Stimulated activated CD4-positive, alpha-beta T cell treated with anti-CD3 and anti-CD28 coated beads, Interleukin-12 subunit alpha, Interleukin-12 subunit beta, amount 100 ng/mL, for 24 hours (primary cell): ENCODE results near the gene SMAD4.

Experiments
- DNase-seq, 2 experiments: peaks; one replicate each; pipeline ENCODE4 v3.0.0-alpha.2; 2020; ENCODE audit warnings: low read depth in 2 of 2

The SMAD4 gene

GRCh38 chr18:51021226-51021965 is 8.6 kb upstream of the SMAD4 start:
- no peak for DNase-seq

DNA sequence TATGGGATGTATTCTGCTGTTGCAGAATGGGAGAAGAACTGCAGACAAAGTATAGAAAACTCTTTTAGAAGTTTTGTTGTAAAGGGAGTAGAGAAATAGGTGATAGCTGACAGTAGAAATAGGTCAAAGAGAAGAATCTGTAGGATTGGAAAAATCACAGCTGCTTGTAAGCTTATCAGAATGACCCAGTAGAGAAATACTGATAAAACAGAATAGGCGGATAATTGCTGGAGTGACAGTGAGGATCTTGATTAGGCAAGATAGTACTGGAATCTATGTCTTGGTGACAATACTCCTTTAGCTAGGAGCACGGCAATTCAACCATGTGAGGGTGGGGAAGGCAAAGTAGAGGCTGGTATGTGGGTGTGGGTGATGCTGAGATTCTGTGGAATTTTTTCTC is 4.5 kb upstream of the SMAD4 start:
- DNase-seq, result no peak

DNA sequence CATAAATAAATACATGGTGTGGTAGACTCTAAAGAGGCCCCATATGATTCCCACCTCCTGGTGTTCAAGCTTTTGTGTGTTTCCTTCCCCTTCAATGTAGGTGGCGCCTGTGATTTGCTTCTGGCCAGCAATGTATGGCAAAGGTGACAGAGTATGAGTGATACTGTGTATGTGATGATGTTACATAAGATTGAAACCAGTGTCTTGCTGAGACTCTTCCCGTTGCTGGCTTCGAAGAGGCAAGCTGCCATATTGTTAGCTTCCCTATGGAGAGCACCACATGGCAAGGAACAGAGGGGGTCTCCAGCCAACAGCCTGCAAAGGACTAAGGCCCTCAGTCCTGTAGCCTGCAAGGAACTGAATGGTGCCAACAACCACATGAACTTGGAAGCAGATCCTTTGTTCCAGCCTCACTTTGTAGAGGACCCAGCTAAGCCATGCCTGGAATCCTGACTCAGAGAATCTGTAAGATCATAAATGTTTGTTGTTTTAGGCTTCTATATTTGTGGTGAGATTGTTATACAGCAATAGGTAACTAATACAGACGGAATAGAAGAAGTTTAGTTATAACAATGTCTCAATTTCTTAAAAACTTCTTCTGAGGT is 1.7 kb upstream of the SMAD4 start:
- DNase-seq, result no peak

DNA sequence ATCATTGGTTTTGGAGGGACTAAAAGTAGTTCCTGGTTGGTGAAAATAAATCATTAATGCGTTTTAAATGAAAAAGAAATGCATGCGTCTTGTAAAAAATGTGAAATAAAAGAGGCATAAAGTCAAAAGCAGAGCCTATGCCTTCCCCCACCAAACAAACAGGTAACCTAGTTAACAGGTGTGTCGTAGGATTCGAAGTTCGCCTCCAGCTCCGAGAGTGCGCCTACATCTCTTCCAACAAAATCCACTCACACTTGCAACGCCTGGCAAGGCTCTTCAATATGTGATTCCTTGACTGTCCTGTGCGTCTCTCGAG is 677 bp upstream of the SMAD4 start:
- DNase-seq, result no peak

GRCh38 chr18:51030537-51031258 is 685 bp downstream of the SMAD4 start:
- peak; percentile 37 to 49 for DNase-seq

DNA sequence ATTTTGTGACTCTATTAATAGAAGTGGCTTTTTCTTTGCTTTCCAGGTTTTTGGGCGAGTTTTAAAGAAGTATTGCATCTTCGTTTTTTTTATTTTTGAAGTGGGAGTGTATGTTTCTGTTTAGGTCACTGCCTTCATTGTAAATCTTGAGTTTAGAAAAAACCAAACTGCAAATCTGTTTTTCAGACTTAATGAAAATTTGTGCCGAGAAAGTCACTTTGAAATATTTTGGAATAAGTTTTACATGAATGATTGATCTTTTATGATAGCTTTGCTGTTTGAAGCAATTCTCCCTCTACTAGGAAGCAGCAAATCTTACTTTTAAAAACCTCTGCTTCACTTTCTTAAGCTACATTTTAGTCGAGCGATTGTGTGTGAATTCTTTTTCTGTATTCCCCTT is 2.2 kb downstream of the SMAD4 start:
- DNase-seq, result no peak

DNA sequence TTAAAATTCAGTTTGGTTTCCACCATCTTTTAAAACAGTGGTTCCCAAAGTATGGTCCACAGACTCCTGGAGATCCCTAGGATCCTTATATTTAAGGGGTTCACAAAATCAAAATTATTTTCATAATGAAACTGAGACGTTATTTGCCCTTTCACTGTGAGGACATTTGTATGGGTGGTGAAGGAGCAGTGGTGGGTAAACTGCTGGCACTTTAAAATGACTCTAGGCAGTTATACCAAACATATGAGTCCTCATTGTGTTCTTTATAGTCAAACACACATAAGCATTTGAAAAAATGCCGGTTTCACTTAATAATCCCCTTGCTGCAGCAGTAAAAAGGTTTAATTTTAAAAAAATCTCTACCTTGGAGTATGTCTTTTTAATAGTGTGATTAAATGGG is 7.2 kb downstream of the SMAD4 start:
- DNase-seq, result no peak

- no peak for DNase-seq
Observed at GRCh38 chr18:51038110-51038509, 8.1 kb downstream of the SMAD4 start.

- no peak for DNase-seq
Observed at GRCh38 chr18:51039138-51040112, 9.4 kb downstream of the SMAD4 start.

- DNase-seq, result no peak
Observed at GRCh38 chr18:51041677-51042352, 11.8 kb downstream of the SMAD4 start.

DNA sequence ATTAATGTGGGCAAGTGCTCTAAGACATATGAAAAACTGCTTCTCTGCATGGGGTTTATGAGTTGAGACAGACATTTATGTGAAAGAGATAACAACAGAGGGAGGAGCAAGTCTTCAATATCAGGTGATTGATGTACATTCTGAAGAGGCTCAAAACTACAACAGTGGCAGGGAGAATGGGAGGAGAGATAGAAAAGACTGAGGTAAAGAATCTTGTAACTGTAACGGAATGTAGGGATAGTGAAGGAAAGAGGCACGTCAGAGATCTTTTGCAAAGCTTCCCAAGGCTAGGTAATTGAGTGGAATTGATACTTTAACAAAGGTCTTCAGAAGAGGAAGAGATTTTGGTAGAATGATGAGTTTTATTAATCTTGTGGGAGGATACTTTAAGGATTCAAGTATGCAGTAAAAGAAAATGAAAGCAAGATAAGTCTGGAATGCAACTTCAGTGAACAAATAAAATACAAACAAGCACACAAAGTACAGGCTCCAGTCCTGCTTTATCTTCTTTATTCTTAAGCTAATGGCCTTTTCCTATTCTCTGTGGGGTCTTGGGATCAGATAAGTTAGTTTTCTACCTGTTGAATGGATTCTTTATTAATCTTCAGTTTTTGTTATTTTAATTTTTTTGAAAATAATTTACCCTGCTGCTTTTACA is 15.0 kb downstream of the SMAD4 start:
- no peak for DNase-seq

GRCh38 chr18:51048190-51048589 is 18.2 kb downstream of the SMAD4 start:
- no peak for DNase-seq

GRCh38 chr18:51049137-51049536 is 19.1 kb downstream of the SMAD4 start:
- DNase-seq, result no peak

GRCh38 chr18:51051105-51051712 is 21.2 kb downstream of the SMAD4 start:
- no peak for DNase-seq

GRCh38 chr18:51053814-51054213 is 23.8 kb downstream of the SMAD4 start:
- no peak for DNase-seq

DNA sequence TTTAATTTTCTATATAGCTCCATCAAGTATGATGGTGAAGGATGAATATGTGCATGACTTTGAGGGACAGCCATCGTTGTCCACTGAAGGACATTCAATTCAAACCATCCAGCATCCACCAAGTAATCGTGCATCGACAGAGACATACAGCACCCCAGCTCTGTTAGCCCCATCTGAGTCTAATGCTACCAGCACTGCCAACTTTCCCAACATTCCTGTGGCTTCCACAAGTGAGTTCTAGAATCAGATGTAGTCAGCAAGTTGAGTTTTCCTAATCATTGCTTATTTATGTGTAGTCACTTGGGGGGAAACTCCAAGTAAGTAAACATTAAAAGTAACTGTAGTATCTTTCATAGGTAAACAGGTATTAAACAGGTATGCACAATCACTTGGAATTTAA is 24.8 kb downstream of the SMAD4 start:
- DNase-seq, result no peak

GRCh38 chr18:51059969-51060368 is 30.0 kb downstream of the SMAD4 start:
- DNase-seq, result no peak

DNA sequence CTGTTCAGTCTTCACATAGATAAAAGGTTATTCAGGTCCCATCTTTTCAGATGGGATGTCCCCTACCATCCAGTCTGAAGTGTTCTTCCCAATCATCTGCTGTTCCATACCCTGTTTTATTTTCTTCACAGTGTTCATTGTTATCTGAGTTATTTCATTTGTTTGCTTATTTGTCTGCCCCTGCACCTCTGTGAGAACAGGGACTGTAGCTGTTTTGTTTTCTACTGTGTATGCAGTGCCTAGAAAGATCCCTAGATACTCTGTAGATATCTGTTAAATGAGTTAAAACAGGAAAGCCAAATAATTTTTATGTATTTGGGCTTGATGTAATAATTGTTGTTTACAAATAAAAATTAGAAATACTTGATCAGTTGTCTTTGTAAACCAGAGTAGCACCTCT is 34.2 kb downstream of the SMAD4 start:
- DNase-seq, result no peak

DNA sequence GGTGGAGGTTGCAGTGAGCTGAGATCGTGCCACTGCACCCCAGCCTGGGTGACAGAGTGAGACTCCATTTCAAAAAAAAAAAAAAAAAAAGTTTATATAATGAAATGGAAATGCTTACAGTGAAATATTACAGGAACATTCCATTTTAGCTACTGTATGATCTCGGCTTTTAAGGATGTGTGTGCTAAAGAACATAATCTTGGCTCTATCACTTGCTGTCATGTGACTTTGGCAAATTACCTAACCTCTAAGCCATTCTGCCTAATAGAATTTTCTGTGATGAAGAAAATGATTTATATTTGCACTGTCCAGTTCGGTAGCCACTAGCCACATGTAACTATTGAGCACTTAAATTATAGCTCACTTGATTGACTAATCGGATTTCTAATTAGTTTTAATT is 36.3 kb downstream of the SMAD4 start:
- no peak for DNase-seq

GRCh38 chr18:51068105-51068504 is 38.1 kb downstream of the SMAD4 start:
- DNase-seq, result no peak

DNA sequence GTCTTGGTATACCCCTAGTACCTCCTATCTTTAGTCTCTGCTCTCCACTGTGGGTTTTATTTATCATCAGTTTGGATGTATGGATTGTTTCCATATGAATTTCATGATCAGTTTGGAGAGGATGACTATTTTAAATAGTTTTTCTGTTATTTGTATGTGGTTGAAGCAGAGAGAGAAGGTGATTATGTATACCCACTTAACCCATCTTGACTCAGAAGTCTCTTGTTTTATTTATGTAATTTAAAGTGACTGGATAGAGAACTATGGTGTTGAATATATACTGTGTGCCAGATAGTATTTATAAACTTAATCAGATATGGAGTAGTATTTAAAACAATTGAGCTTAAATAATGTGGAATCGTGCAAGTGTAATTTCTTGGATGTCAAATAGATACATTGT is 39.9 kb downstream of the SMAD4 start:
- no peak for DNase-seq
